ENCODE results near the gene SH2D4B. TPM values are rescaled to one million over a fixed set of nuclear protein-coding genes. Genes with fewer than 3 reads are reported as not detected.

SH2D4B gene
- total RNA-seq, 1 experiment from 2014 or later: 0.10 TPM

DNA sequence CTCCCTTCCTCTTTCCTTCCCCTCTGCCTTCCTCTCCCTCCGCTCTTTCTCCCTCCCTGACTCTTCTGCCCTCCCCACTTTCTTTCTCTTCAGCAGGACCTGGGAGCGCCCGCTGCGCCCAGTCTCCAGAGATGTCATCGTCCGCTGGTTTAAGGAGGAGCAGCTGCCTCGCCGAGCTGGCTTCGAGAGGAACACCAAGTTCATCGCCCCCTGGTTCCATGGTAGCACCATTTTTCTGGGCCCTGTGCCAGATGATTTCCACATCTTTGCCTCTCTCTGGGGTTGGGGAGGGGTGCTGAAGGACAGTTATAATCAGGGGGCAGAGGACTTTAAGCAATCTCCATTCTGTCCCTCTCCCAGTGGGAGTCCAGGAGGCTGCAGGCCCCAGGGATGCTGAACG, 71.6 kb downstream of the SH2D4B start:
- DNase-seq (ENCODE audit: low read depth, low spot score) (no peak), ATAC-seq (no peak)
- Histone ChIP-seq H3K36me3 (ENCODE audit: control insufficient read depth, insufficient read depth, low read length) (no peaks in the 10 kb centered on the region), H3K9me3 (ENCODE audit: control insufficient read depth, insufficient read depth, low read depth, low read length) (no peaks in the 10 kb centered on the region), H3K27ac (ENCODE audit: low read length) (no peak overlapping the region), H3K4me3 (ENCODE audit: low read depth in 2 of 2, low read length in 2 of 2) (no peak overlapping the region), H3K4me1 (ENCODE audit: control insufficient read depth, insufficient read depth, low read length) (no peaks in the 10 kb centered on the region), H3K27me3 (ENCODE audit: control insufficient read depth, insufficient read depth, low read length) (peaks cover 9% of the 10 kb centered on the region)
- intact Hi-C loops (cut with micrococcal nuclease; ENCODE audit: unreplicated experiment): no loop called here
- in situ Hi-C loops (cut with HindIII; ENCODE audit: low pct_unique_long_range_greater_than_20kb, low sequenced_read_pairs): no loop called here
- TF ChIP-seq SIN3A (IDR thresholded peaks at IDR 0.05; ENCODE audit: borderline replicate concordance, insufficient read depth, low read depth, low read length): no peak
- no peak for TF ChIP-seq POLR2AphosphoS5 (IDR thresholded peaks at IDR 0.05; ENCODE audit: low read depth, low read length)
- TF ChIP-seq TCF7L2 (IDR thresholded peaks at IDR 0.05; ENCODE audit: low read depth, low read length): no peak
- TF ChIP-seq, protein P1, sequence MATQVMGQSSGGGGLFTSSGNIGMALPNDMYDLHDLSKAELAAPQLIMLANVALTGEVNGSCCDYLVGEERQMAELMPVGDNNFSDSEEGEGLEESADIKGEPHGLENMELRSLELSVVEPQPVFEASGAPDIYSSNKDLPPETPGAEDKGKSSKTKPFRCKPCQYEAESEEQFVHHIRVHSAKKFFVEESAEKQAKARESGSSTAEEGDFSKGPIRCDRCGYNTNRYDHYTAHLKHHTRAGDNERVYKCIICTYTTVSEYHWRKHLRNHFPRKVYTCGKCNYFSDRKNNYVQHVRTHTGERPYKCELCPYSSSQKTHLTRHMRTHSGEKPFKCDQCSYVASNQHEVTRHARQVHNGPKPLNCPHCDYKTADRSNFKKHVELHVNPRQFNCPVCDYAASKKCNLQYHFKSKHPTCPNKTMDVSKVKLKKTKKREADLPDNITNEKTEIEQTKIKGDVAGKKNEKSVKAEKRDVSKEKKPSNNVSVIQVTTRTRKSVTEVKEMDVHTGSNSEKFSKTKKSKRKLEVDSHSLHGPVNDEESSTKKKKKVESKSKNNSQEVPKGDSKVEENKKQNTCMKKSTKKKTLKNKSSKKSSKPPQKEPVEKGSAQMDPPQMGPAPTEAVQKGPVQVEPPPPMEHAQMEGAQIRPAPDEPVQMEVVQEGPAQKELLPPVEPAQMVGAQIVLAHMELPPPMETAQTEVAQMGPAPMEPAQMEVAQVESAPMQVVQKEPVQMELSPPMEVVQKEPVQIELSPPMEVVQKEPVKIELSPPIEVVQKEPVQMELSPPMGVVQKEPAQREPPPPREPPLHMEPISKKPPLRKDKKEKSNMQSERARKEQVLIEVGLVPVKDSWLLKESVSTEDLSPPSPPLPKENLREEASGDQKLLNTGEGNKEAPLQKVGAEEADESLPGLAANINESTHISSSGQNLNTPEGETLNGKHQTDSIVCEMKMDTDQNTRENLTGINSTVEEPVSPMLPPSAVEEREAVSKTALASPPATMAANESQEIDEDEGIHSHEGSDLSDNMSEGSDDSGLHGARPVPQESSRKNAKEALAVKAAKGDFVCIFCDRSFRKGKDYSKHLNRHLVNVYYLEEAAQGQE (IDR thresholded peaks at IDR 0.05; ENCODE audit: insufficient read depth in 1 of 2, low read depth in 2 of 2, low read length in 1 of 2): no peak
- TF ChIP-seq, protein P2, sequence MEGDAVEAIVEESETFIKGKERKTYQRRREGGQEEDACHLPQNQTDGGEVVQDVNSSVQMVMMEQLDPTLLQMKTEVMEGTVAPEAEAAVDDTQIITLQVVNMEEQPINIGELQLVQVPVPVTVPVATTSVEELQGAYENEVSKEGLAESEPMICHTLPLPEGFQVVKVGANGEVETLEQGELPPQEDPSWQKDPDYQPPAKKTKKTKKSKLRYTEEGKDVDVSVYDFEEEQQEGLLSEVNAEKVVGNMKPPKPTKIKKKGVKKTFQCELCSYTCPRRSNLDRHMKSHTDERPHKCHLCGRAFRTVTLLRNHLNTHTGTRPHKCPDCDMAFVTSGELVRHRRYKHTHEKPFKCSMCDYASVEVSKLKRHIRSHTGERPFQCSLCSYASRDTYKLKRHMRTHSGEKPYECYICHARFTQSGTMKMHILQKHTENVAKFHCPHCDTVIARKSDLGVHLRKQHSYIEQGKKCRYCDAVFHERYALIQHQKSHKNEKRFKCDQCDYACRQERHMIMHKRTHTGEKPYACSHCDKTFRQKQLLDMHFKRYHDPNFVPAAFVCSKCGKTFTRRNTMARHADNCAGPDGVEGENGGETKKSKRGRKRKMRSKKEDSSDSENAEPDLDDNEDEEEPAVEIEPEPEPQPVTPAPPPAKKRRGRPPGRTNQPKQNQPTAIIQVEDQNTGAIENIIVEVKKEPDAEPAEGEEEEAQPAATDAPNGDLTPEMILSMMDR (IDR thresholded peaks at IDR 0.05): no peak
- CTCF ChIA-PET: no interaction called here
- POLR2A ChIA-PET: no interaction called here
- BruUV-seq (replicated peaks): no TSS peak

DNA sequence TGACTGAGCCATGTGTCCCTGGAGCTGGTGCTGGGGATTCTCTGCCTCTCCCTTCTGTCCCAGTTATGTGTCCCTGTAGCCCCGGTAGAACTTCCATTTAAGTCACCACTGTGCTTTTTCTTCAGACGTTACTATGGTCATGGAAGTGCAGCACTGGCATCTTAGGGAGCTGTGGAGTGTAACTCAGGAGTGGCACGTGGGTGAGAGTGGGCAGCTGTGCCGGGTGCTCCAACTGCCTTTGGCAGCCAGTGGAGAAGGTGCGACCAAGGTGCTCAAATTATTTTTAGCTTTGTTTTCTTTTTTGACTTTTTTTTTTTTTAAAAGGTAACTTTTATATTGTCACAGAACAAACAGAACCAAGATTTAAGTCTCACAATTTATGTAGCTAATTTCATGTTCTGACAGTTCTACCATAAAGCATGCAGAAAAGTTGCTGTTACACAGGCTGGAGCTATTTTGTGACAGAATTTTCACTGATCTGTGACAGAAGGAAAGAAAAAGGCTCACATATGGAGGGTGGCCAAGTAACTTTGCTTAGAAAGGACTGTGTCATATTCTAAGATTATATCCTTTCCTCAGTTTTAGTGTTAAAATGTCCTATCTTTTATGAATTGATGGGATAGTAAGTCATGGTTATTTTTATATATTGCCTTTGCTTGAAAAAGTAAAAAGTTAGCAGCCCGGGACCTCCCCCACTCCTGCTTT, 73.9 kb downstream of the SH2D4B start:
- no peak for ATAC-seq
- intact Hi-C loops (cut with micrococcal nuclease; ENCODE audit: unreplicated experiment): no loop called here
- POLR2A ChIA-PET: no interaction called here
- Histone ChIP-seq H3K4me3 (ENCODE audit: low read depth in 2 of 2, low read length in 2 of 2) (no peak overlapping the region), H3K9me3 (ENCODE audit: control insufficient read depth, insufficient read depth, low read depth, low read length) (no peaks in the 10 kb centered on the region), H3K27me3 (ENCODE audit: control insufficient read depth, insufficient read depth, low read length) (peaks cover 11% of the 10 kb centered on the region), H3K27ac (ENCODE audit: low read length) (no peak overlapping the region), H3K36me3 (ENCODE audit: control insufficient read depth, insufficient read depth, low read length) (no peaks in the 10 kb centered on the region), H3K4me1 (ENCODE audit: control insufficient read depth, insufficient read depth, low read length) (no peaks in the 10 kb centered on the region)
- CTCF ChIA-PET: interaction anchor here (0.6 kb wide), 1 partner anchor 494 kb away, joined by 5 read pairs; no protein-coding TSS in a partner anchor
- DNase-seq (ENCODE audit: low read depth, low spot score): no peak
- BruUV-seq (replicated peaks): no TSS peak
- TF ChIP-seq, protein P1 (IDR thresholded peaks at IDR 0.05; ENCODE audit: insufficient read depth in 1 of 2, low read depth in 2 of 2, low read length in 1 of 2): no peak
- TF ChIP-seq POLR2AphosphoS5 (IDR thresholded peaks at IDR 0.05; ENCODE audit: low read depth, low read length): no peak
- no peak for TF ChIP-seq TCF7L2 (IDR thresholded peaks at IDR 0.05; ENCODE audit: low read depth, low read length)
- TF ChIP-seq, protein P2 (IDR thresholded peaks at IDR 0.05): no peak
- no peak for TF ChIP-seq SIN3A (IDR thresholded peaks at IDR 0.05; ENCODE audit: borderline replicate concordance, insufficient read depth, low read depth, low read length)
- in situ Hi-C loops (cut with HindIII; ENCODE audit: low pct_unique_long_range_greater_than_20kb, low sequenced_read_pairs): no loop called here
